HuH-7 (cell line): ENCODE data around the gene GNG7.
"Not testable (repeated sequence)": the region's sequence is repeated elsewhere in the genome, so short reads cannot be mapped to it uniquely, and the experiment has no call there.

Experiments
- DNase-seq: peaks from one replicate; pipeline ENCODE4 v3.0.0; 2011; ENCODE audit warnings: low spot score

The GNG7 gene

GRCh38 chr19:2600914-2601870, 101.3 kb downstream of the GNG7 start:
- no peak for DNase-seq

- DNase-seq, result no peak
Observed at GRCh38 chr19:2594319-2594718, 108.2 kb downstream of the GNG7 start.

- DNase-seq, result no peak
Observed at GRCh38 chr19:2592824-2593223, 109.7 kb downstream of the GNG7 start.

DNA sequence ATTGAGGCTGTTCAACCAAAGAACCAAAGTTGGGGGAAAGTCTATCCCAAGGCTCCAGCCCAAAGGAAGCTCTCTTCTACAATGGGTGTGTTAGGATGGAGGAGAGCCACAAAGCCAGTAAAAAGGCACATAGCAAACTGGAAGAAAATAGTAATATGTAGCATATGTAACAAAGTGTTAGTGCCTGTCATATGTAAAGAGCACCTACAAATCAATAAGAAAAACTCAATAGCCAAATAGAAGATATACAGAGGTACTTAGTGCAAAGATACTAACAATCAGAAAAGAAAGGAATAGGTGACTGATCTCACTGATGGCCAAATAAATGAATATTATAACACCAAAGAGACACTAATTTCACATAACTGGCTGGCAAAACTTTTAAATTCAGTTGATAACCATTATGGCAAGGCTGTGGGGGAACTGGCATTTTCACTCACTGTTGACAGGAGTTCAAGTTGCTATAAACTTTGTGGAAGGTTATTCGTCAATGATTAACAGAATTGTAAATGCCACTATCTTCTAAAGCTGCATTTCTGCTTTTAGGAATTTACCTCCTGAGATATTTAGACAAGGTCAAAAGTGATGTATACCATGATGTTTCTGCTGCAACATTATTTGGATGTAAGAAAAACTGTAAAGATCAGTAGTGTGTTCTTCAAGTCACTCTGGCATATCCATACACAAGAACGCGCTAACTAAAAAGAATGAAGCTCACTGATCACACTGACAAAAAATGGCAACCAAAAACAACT, 110.8 kb downstream of the GNG7 start:
- DNase-seq, result peak; percentile 32

DNA sequence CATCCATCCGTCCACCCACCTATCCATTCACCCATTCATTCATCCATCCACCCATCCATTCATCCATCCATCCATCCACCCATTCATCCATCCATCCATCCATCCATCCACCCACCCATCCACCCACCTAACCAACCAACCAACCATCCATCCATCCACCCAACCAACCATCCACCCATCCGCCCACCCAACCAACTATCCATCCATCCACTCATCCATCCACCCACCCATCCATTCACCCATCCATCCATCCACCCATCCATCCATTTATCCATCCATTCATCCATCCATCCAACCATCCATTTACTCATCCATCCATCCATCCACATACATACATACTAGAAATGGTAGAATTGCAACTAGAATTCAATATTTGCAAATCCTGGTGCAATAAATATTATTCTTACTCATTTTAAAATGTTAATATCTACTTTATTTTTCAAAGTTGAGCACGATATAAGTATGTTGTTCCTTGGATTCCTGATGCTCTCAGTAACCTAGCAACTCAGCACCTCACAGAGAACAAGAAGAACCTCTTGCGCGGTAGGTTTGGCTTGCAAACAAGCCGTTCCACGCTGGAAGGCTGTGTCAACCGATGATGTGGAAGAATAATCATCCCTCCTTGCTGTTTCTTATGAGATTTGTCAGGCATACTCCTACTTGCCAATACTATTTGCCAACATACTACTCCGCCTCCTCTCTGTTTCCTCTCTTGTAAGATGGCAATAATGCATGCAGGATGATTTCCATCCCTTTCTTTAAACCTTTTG, 111.7 kb downstream of the GNG7 start:
- DNase-seq, result no peak

GRCh38 chr19:2589441-2589840, 113.1 kb downstream of the GNG7 start:
- no peak for DNase-seq

DNA sequence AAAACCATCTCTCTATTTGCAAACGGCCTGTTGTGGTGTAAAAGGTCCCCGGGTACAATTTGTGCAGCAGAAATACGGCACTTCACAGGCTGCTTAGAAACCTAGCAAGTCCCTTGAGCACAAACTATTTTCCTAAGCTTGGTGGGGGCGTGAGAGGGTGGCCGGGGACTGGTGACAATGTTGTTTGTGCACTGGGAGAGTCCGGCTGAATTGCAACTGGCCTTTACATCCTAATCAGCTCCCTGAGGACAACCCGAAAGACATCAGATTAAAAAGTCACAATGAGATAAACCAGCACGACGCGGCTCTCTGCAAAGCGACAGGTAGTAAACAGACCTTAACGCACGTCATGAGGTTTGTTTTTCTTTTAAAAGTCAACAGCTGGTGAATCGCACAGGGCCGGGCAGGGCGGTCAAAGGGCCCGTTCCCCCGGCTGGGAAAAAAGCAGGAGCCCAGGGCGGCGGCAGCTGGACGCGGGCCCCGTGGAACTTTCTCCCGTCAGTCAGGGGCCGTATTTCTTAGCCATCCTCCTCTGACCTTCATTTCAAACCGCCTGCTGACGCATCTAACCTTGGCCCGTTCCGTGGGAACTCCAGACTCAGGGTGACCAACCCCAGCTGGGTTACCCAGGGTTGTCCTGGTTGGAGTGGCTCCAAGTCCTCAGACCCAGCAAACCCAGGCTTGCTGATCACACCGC, 114.3 kb downstream of the GNG7 start:
- peak; percentile 72 for DNase-seq

GRCh38 chr19:2587001-2587719, 115.3 kb downstream of the GNG7 start:
- no peak for DNase-seq

- DNase-seq, result no peak
Observed at GRCh38 chr19:2586196-2586595, 116.3 kb downstream of the GNG7 start.

- DNase-seq, result no peak
Observed at GRCh38 chr19:2584002-2584401, 118.5 kb downstream of the GNG7 start.

GRCh38 chr19:2582984-2583956, 119.2 kb downstream of the GNG7 start:
- no peak for DNase-seq

- not testable (repeated sequence) for DNase-seq
Observed at GRCh38 chr19:2580396-2580795, 122.1 kb downstream of the GNG7 start.

- no peak for DNase-seq
Observed at GRCh38 chr19:2579678-2580280, 122.7 kb downstream of the GNG7 start.

GRCh38 chr19:2578901-2579677, 123.4 kb downstream of the GNG7 start:
- peak; percentile 78 for DNase-seq

DNA sequence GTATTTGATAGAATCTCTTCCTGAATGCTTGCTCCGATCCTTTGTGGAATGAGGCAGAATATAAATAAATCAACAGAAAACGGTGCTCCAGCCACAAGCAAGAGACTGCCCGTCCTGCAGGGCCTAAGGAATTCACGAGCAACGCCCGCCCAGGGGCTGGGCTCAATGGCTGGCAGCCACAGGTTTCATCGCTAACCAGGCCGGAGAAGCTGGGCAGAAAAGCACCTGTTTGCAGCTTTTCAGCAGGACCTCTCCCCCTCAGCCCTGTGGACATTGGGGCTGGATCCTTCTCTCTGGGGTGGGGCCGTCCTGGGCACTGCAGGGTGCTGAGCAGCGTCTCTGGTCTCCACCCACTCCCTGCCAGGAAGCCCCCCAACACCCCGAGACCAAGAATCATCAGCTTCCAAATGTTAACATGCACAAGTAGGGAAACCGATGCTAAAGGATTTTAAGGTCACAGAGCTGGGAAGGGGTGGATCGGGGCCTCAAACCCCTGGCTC, 124.1 kb downstream of the GNG7 start:
- DNase-seq, result no peak

DNA sequence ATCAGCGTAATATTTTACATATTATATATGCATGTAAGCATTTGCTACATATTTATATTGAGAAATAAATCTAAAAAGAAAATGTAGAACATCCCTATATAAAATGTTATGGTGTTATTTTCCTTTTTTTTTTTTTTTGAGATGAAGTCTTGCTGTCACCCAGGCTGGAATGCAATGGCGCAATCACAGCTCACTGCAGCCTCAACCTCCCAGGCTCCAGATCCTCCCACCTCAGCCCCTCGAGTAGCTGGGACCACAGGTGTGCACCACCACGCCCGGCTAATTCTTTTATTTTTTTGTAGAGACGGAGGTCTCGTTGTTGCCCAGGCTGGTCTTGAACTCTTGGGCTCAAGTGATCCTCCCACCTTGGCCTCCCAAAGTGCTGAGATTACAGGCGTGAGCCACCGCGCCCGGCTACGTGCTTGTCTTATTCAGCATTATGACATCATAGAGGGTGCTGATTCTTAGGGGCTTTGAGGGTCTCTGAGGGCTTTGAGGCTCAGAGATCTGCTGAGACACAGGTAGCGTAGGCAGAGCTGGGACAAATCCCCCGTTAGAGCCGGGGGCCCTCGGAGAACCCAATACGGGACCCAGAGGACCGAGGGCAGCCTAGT, 124.7 kb downstream of the GNG7 start:
- no peak for DNase-seq

DNA sequence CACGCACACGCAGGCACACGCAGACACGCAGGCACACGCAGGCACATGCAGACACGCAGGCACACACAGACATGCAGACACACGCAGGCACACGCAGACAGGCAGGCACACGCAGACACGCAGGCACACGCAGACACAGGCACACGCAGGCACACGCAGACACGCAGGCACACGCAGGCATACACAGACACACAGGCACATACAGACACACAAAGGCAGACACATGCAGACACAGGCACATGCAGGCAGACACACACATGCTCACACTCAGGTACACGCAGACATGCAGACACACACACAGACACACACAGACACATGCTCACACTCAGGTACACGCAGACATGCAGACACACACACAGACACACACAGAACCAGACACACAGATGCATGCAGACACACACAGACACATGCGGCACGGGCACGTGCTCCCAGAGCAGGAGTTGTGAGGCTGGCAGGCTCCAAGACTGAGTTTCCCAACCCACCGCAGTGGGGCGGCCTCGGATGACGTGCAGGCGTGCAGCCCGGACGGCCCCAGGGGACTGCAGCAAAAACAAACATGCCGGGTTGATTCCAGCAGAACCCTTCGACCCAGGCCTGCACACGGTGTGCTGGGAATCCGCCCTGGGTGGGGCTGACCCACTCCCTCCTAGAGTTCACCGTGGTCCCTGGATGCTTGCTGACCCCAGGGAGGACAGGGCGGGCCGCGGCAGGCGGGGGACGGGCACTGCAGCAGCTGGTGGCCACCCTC, 126.6 kb downstream of the GNG7 start:
- DNase-seq, result peak; percentile 84
